Measurements from ENCODE around the gene MBD3L1.

MBD3L1 gene

GRCh38 chr19:8820234-8820633 is 11.9 kb upstream of the MBD3L1 start:
- no peak overlapping the region for H3K4me3 ChIP-seq (ENCODE audit: low read length)
- TF ChIP-seq CTCF (conservative IDR thresholded peaks at IDR 0.05; ENCODE audit: low read length): no peak
- no peak for DNase-seq (ENCODE audit: low read depth)

- H3K4me3 ChIP-seq (ENCODE audit: low read length): no peak overlapping the region
- TF ChIP-seq CTCF (conservative IDR thresholded peaks at IDR 0.05; ENCODE audit: low read length): no peak
- DNase-seq (ENCODE audit: low read depth): no peak
Observed at GRCh38 chr19:8821748-8822241, 10.4 kb upstream of the MBD3L1 start.

- DNase-seq (ENCODE audit: low read depth): no peak
- no peak overlapping the region for H3K4me3 ChIP-seq (ENCODE audit: low read length)
- TF ChIP-seq CTCF (conservative IDR thresholded peaks at IDR 0.05; ENCODE audit: low read length): no peak
Observed at GRCh38 chr19:8826371-8826770, 5.8 kb upstream of the MBD3L1 start.

GRCh38 chr19:8827277-8827676 is 4.9 kb upstream of the MBD3L1 start:
- no peak overlapping the region for H3K4me3 ChIP-seq (ENCODE audit: low read length)
- TF ChIP-seq CTCF (conservative IDR thresholded peaks at IDR 0.05; ENCODE audit: low read length): no peak
- no peak for DNase-seq (ENCODE audit: low read depth)

- no peak for TF ChIP-seq CTCF (conservative IDR thresholded peaks at IDR 0.05; ENCODE audit: low read length)
- peak overlapping the region; percentile 83 for H3K4me3 ChIP-seq (ENCODE audit: low read length)
- no peak for DNase-seq (ENCODE audit: low read depth)
Observed at GRCh38 chr19:8831373-8831772, 804 bp upstream of the MBD3L1 start.

- H3K4me3 ChIP-seq (ENCODE audit: low read length): peak overlapping the region; percentile 83
- no peak for DNase-seq (ENCODE audit: low read depth)
- no peak for TF ChIP-seq CTCF (conservative IDR thresholded peaks at IDR 0.05; ENCODE audit: low read length)
Observed at GRCh38 chr19:8831832-8832131, 395 bp upstream of the MBD3L1 start.

GRCh38 chr19:8835446-8835845 is 3.3 kb downstream of the MBD3L1 start:
- TF ChIP-seq CTCF (conservative IDR thresholded peaks at IDR 0.05; ENCODE audit: low read length): no peak
- H3K4me3 ChIP-seq (ENCODE audit: low read length): no peak overlapping the region
- no peak for DNase-seq (ENCODE audit: low read depth)
